ENCODE data around the gene CAMK2A. TPM values are rescaled to one million over a fixed set of nuclear protein-coding genes. Genes with fewer than 3 reads are reported as not detected.

The CAMK2A gene
- total and polyA plus RNA-seq, 9 donors, result 0.12 to 1.3 (median 0.62) TPM

DNA sequence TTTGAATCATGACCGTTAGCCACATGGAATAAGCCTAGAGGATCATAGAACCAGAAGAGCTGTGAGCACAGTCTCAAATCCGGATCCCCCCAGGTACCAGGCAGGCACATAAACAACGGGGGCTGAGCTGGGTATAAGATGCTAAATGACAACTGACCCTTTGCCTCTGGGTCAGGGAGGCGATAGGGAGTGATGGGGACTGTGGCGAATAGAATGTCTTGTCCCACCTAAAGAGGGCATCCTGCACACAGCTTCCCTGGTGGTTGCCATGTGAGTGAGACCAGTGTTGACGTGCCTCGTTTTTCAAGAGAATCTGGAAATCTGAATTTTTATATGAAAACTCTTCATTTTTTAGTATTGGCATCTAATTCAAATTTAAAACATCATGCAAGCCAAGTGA lies 66.1 kb downstream of the CAMK2A start:
- WGBS, 3 donors, result 85 to 87% (median 86%) methylated on average over 7 of the region's 7 CpGs
- no peak for TF ChIP-seq EP300 (IDR thresholded peaks at IDR 0.05)

DNA sequence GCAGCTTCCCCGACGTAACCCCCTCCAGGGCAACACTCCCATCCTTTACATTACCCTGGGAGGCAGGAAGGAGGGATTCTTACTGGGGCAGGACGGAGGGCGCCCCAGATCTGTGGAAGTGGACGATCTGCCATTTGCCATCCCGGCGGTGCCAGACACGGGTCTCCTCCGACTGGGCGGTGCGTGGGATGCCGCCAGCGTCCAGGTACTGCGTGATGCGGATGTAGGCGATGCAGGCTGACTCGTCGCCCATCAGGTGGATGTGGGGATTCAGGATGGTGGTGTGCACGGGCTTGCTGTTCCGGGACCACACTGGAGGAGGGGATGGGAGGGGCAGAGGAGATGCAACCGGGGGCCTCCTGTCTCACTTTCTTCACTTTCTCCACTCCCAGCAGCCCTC lies 66.7 kb downstream of the CAMK2A start:
- intact Hi-C loops (cut with DNase I), result loop anchor here in 2 of 4 donors (2.0 to 10.0 kb wide), 2 partner anchors 94 to 122 kb away; no protein-coding TSS in a partner anchor
- WGBS, 3 donors, result 90 to 93% (median 91%) methylated on average over 21 of the region's 21 CpGs
- no peaks in the 10 kb centered on the region for H3K9me3 ChIP-seq

More for the DNA sequence above, 66.1 kb downstream of the CAMK2A start:
- H3K9me3 ChIP-seq, result no peaks in the 10 kb centered on the region
- H3K27me3 ChIP-seq, result no peaks in the 10 kb centered on the region
- intact Hi-C loops (cut with DNase I), result loop anchor here in 2 of 4 donors (2.0 to 10.0 kb wide), 2 partner anchors 95 to 121 kb away; no protein-coding TSS in a partner anchor
- no peaks in the 10 kb centered on the region for H3K36me3 ChIP-seq
- H3K27ac ChIP-seq, result no peak overlapping the region
- H3K4me3 ChIP-seq, result no peak overlapping the region
- H3K4me1 ChIP-seq (ENCODE audit: insufficient read depth), result no peaks in the 10 kb centered on the region
- DNase-seq, result no peak

DNA sequence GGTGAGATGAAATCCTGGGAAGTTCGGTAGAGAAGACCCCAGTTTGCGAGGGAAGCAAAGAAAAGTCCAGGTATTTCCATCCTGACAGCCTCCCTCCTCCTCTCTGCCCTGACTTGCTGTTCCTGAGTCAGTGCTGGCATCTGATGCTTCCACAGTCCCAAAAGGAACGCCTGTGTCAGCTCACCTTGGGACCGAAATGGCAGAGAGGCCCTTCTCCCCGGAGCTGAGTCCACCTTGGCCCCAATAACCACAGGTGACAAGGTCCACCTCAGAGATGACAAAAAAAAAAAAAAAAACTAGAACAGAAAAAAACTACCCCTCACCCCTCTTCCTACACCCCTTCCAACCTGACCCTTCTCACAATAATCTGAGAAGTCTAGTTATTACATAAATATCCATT lies 68.1 kb downstream of the CAMK2A start:
- TF ChIP-seq EP300 (IDR thresholded peaks at IDR 0.05) (no peak), POLR2A (IDR thresholded peaks at IDR 0.05) (no peak)
- TF ChIP-seq, protein P1, sequence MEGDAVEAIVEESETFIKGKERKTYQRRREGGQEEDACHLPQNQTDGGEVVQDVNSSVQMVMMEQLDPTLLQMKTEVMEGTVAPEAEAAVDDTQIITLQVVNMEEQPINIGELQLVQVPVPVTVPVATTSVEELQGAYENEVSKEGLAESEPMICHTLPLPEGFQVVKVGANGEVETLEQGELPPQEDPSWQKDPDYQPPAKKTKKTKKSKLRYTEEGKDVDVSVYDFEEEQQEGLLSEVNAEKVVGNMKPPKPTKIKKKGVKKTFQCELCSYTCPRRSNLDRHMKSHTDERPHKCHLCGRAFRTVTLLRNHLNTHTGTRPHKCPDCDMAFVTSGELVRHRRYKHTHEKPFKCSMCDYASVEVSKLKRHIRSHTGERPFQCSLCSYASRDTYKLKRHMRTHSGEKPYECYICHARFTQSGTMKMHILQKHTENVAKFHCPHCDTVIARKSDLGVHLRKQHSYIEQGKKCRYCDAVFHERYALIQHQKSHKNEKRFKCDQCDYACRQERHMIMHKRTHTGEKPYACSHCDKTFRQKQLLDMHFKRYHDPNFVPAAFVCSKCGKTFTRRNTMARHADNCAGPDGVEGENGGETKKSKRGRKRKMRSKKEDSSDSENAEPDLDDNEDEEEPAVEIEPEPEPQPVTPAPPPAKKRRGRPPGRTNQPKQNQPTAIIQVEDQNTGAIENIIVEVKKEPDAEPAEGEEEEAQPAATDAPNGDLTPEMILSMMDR (IDR thresholded peaks at IDR 0.05), result no peak
- no peaks in the 10 kb centered on the region for H3K36me3 ChIP-seq
- no peak for DNase-seq
- H3K4me3 ChIP-seq, result no peak overlapping the region
- no peaks in the 10 kb centered on the region for H3K9me3 ChIP-seq
- WGBS, 3 donors, result 82 to 90% (median 83%) methylated on average over 5 of the region's 5 CpGs
- intact Hi-C loops (cut with DNase I), result loop anchor here in 1 of 4 donors (10.0 kb wide), 1 partner anchor 123 kb away; no protein-coding TSS in a partner anchor
- H3K27me3 ChIP-seq, result no peaks in the 10 kb centered on the region
- H3K27ac ChIP-seq, result no peak overlapping the region
- H3K4me1 ChIP-seq (ENCODE audit: insufficient read depth), result peaks cover 2% of the 10 kb centered on the region

More for the DNA sequence above, 66.7 kb downstream of the CAMK2A start:
- H3K27ac ChIP-seq, result no peak overlapping the region
- H3K36me3 ChIP-seq, result no peaks in the 10 kb centered on the region
- H3K4me1 ChIP-seq (ENCODE audit: insufficient read depth), result peaks cover under 1% of the 10 kb centered on the region
- TF ChIP-seq EP300 (IDR thresholded peaks at IDR 0.05) (no peak), POLR2A (IDR thresholded peaks at IDR 0.05) (no peak)
- TF ChIP-seq, protein P1 (IDR thresholded peaks at IDR 0.05), result no peak
- no peak overlapping the region for H3K4me3 ChIP-seq
- no peaks in the 10 kb centered on the region for H3K27me3 ChIP-seq
- DNase-seq, result no peak

DNA sequence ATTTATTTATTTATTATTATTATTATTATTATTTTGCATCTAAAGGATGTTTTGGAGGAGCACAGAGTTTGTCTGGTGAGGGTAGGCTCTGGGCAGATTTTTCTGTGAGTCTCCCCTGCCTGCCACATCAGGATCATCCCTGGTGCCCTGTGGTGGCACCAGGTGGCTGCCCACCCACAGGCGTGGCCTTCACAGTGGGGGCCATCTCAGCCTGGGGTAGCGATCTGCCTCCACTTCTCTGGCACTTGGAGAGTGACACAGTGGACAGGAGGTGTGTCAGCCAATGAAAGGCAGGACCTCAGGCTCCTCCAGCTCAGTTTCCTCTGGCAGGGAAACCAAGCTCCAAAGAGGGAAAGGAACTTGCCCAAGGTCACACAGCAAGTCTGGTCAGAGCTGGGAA lies 69.7 kb downstream of the CAMK2A start:
- peaks cover 2% of the 10 kb centered on the region for H3K4me1 ChIP-seq (ENCODE audit: insufficient read depth)
- no peak overlapping the region for H3K4me3 ChIP-seq
- DNase-seq, result no peak
- no peaks in the 10 kb centered on the region for H3K36me3 ChIP-seq
- H3K9me3 ChIP-seq, result no peaks in the 10 kb centered on the region
- intact Hi-C loops (cut with DNase I), result loop anchor here in 2 of 4 donors (2.0 to 10.0 kb wide), 5 partner anchors 58 to 385 kb away; partner anchors contain the start of genes HMGXB3 (in 1 of the 2) and TIGD6 (in 1 of the 2)
- TF ChIP-seq EP300 (IDR thresholded peaks at IDR 0.05), result no peak
- no peak for TF ChIP-seq POLR2A (IDR thresholded peaks at IDR 0.05)
- TF ChIP-seq, protein P1 (IDR thresholded peaks at IDR 0.05), result no peak
- H3K27me3 ChIP-seq, result no peaks in the 10 kb centered on the region
- no peak overlapping the region for H3K27ac ChIP-seq
- 84 to 90% (median 88%) methylated on average over 2 of the region's 2 CpGs for WGBS, 3 donors

DNA sequence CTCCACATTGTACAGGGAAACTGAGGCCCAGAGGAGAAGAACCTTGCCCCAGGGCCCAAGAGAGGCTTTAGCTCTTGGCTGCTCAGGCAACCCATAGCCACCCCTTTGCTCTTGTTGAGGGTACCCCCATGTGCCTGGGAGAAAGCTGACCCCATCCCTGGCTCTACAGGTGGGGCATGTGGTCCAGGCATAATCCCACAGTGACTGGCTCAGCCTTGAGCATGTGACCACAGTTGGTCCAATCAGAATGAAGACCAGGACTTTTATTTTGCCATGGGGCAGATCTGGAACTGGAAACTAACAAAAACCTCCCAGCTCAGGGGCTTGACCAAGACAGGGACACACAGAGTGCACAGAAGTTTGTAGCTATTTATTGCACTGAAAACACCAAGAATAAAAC lies 70.4 kb downstream of the CAMK2A start:
- Histone ChIP-seq H3K27ac (no peak overlapping the region), H3K4me1 (ENCODE audit: insufficient read depth) (peaks cover 2% of the 10 kb centered on the region), H3K4me3 (no peak overlapping the region), H3K9me3 (no peaks in the 10 kb centered on the region), H3K36me3 (no peaks in the 10 kb centered on the region), H3K27me3 (no peaks in the 10 kb centered on the region)
- TF ChIP-seq EP300 (IDR thresholded peaks at IDR 0.05) (no peak), POLR2A (IDR thresholded peaks at IDR 0.05) (no peak)
- TF ChIP-seq, protein P1 (IDR thresholded peaks at IDR 0.05), result no peak
- no peak for DNase-seq
- intact Hi-C loops (cut with DNase I), result loop anchor here in 2 of 4 donors (2.0 to 10.0 kb wide), 4 partner anchors 57 to 384 kb away; partner anchors contain the start of genes HMGXB3 (in 1 of the 2) and TIGD6 (in 1 of the 2)
